HG02973 (cell line): ENCODE data around the gene ZNF43.
"Not testable (repeated sequence)": the region's sequence is repeated elsewhere in the genome, so short reads cannot be mapped to it uniquely, and the experiment has no call there.

ENCODE experiments used
- ATAC-seq: cut with Tn5 transposase; IDR thresholded peaks from one replicate; pipeline ENCODE4 v1.9.1; 2021; ENCODE audit warnings: moderate library complexity; ENCODE audit not compliant: unreplicated experiment

The ZNF43 gene

DNA sequence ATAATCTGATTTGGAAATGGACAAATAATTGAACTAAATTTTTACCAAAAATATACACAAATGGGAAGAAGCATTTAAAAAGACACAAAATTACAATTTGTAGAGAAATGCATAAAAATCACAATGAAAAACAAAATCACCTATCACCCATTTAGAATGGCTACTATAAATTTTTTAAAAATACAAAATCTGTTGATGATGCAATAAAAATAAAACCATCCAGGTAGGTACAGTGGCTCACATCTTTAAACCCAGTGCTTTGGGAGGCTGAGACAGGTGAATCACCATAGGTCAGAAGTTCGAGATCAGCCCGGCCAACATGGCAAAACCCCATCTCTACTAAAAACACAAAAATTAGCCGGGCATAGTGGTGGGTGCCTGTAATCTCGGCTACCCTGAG is 23.5 kb downstream of the ZNF43 start:
- no peak for ATAC-seq

DNA sequence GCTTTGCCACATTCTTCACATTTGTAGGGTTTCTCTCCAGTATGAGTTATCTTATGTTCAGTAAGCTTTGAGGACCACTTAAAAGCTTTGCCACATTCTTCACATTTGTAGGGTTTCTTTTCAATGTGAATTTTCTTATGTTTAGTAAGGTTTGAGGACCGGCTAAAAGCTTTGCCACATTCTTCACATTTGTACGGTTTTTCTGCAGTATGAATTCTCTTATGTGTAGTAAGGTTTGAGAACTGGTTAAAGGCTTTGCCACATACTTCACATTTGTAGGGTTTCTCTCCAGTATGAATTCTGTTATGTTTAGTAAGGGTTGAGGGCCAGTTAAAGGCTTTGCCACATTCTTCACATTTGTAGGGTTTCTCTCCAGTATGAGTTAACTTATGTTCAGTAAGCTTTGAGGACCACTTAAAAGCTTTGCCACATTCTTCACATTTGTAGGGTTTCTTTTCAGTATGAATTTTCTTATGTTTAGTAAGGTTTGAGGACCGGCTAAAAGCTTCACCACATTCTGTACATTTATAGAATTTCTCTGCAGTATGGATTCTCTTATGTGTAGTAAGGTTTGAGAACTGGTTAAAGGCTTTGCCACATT is 27.5 kb downstream of the ZNF43 start:
- not testable (repeated sequence) for ATAC-seq

DNA sequence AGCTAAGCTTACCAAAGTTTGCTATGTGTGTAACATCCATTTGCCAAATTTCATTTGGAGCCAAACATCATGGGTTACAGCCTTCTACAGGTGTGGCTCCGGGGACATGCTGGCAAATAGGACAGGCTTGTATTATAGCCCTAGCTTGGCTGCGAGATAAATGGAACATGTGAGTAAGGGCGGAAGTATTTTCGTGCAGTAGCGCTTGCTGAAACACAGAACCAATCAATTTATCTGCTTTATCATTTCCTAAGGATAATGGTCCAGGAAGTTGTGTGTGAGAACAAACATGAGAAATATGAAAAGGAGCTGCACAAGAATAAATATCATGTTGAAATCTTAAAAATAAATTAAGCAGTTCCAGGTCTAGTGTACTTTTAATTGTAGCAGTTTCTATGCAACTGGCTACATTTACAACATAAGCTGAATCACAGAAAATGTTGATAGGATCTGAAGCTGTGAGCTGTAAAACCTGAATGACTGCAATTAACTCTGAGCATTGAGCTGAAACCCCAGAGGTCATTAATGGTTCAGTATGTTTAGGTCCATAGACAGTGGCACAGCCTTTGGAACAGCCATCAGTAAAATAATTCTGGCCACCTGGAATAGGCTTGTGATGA is 46.4 kb downstream of the ZNF43 start:
- no peak for ATAC-seq

DNA sequence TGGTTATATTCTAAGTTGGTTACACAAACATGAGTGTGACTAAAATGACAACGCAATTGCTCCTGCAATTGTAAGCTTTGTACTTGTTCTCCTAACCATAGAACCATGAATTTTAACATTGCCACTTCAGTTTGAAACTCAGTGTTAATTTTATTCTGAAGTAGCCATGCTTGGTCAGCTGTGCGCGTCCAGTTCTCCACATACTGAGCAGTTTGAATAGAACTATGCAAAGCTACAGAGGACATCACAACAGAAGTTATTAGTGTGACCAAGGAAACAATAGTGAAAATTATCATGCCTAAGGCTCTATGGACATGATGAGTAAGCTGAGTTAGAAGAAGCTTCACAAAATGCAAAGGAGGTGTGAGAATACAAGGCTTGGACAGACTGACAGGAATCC is 49.0 kb downstream of the ZNF43 start:
- ATAC-seq: no peak

DNA sequence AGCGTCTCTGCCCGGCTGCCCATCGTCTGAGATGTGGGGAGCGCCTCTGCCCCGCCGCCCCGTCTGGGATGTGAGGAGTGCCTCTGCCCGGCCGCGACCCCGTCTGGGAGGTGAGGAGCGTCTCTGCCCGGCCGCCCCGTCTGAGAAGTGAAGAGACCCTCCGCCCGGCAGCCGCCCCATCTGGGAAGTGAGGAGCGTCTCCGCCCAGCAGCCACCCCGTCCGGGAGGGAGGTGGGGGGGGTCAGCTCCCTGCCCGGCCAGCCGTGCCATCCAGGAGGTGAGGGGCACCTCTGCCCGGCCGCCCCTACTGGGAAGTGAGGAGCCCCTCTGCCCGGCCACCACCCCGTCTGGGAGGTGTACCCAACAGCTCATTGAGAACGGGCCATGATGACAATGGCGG is 60.2 kb downstream of the ZNF43 start:
- ATAC-seq: not testable (repeated sequence)

DNA sequence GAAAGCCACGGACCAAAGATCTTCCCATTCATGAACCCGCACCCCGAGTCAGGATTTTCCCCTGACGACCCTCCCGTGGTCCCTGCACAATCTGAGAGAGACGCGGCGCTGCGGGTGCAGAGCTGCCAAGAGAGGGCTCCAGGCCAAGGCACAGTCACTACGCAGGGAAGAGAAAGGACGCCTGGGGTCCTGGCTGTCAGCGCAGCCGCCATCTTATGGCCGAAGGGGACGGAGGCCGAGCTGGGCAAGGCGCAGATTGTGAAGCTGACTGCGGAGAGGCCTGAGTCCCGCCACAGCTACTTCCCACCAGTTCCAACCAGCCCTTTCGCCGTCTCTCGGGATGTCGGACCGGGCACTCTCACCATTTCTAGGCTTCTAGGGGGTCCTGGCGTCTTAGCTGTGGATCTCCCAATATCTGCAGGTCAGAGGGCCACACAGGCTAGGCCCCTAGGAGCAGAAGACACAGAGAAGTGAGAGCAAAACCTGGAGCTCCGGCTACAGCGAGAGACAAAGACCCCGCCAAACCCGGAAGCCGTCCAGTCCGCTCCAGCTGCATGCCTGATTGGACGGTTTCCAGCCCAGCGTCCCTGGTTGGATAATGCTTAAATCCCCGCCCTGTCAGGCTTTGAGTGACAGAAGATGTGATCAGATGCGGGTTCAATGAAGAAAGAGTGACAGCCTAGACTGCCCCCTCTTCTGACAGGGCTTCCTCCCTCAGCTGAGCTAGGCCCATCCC is 68.7 kb downstream of the ZNF43 start, which contains the start of gene ZNF100:
TSS of gene ZNF100 (minus strand) at position 515 of the 736 bp plus-strand sequence. CDS start at position 365, 150 bp downstream.
- ATAC-seq: peak; percentile 93

DNA sequence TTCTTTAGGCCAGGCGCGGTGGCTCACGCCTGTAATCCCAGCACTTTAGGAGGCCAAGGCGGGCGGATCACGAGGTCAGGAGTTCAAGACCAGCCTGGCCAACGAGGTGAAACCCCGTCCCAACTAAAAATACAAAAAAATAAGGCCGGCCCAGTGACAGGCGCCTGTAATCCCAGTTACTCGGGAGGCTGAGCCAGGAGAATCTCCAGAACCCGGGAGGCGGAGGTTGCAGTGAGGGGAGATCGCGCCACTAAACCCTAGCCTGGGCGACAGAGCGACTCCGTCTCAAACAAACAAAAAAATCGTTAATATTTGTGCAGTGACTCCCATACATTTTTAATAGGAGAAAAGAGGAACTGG is 69.3 kb downstream of the ZNF43 start:
- ATAC-seq: not testable (repeated sequence)

DNA sequence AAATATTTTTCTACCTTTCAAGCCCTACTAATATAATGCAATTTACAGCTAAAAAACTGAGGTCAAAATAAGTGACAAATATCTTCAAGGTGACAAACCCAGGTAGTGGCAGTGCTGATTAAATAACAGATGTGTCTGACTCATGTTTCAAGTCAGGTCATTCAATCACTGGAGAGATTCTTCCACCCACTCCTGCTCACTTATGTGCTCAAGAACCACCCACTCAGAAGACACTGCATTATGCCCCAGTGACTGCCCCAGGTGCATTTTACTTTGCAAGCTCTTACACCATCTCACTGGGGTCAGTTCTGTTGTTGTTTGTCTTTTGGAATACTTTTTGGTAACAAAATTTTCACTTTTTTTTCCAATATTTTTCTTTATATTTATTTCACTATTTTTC is 70.8 kb downstream of the ZNF43 start:
- no peak for ATAC-seq

DNA sequence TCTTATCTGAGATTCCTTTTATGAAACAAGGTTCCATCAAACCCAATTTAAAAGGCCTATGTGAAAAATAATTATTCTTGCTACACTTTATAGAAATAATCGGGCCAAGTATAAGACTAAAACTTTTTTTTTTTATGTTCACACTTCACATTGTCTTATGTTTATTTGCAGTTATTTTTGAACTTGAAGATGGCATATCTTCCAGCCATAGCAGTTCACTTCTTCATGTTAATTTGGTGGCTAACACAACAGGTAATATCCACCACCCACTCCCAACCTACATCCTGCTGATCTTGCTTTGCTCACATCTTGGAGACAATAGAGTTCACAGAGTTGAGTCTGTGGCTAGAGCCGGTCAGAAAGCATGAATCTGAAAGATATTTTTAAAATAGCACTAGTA is 74.4 kb downstream of the ZNF43 start:
- not testable (repeated sequence) for ATAC-seq

DNA sequence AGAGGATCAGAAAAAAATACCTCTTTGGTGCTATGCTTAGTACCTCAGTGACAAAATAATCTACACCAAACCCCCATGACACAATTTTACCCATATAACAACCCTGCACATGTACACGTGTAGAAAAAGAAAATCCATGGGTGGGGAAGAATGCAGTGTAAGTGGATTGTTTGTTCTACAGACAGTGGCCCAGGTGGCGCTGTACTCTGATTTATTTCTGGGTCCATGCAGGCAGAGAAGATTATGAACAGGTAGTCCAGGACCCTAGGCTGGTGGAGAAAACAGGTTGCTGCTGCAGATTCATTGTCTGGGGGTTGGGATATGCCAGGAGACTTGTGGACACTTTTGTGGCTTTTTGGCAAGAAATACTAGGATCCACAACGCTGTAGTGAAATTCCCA is 77.7 kb downstream of the ZNF43 start:
- no peak for ATAC-seq

DNA sequence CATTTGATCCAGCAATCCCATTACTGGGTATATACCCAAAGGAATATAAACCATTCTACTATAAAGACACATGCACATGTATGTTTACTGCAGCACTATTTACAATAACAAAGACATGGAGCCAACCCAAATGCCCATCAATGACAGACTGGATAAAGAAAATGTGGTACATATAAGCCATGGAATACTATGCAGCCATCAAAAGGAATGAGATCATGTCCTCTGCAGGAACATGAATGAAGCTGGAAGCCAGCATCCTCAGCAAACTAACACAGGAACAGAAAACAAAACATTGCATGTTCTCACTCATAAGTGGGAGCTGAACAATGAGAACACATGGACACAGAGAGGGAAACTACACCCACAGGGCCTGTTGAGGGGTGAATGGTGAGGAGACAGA is 80.4 kb downstream of the ZNF43 start:
- not testable (repeated sequence) for ATAC-seq
